IMR-90 (cell line): ENCODE results near the gene ALDH1A1. TPM values are rescaled to one million over a fixed set of nuclear protein-coding genes. Genes with fewer than 3 reads are reported as not detected.

Source experiments
- ATAC-seq: fragments of 200-7000 bp; cut with Tn5 transposase; 2 replicates; pipeline ENCODE4 v1.9.1; 2020; ENCODE audit warnings: low read depth, mild to moderate bottlenecking, moderate library complexity
- BruUV-seq: library from RNA; stranded (reverse); fragments of 400-500 nt; replicated peaks from 2 replicates; lab custom pipeline; 2021; lab: Mats Ljungman, UMichigan
- CTCF ChIA-PET: fragments of 300-600 bp; formaldehyde crosslinking; extraction: SDS; loops from one replicate; lab custom pipeline; 2021; ENCODE audit warnings: antibody characterized with exemption; lab: Yijun Ruan, JAX
- POLR2A ChIA-PET: fragments of 300-600 bp; sonication (Branson Sonifier 250); formaldehyde crosslinking; loops from one replicate; lab custom pipeline; 2022; ENCODE audit warnings: antibody characterized with exemption; ENCODE audit not compliant: unreplicated experiment; lab: Charles Lee
- DNase-seq: peaks from one replicate; pipeline ENCODE4 v3.0.0; 2013
- H2AFZ ChIP-seq: replicated peaks from 2 replicates; pipeline ENCODE3; 2013; ENCODE audit warnings: low read length, mild to moderate bottlenecking; ENCODE audit not compliant: poor library complexity
- H2AK5ac ChIP-seq: 2 replicates; pipeline ENCODE4 v1.6.1; 2013; ENCODE audit warnings: low read depth, low read length, inconsistent platforms
- H2AK9ac ChIP-seq: replicated peaks from 2 replicates; pipeline ENCODE3; 2013; ENCODE audit warnings: mild to moderate bottlenecking, low read depth, low read length, moderate library complexity; ENCODE audit not compliant: poor library complexity
- H2BK120ac ChIP-seq: 2 replicates; pipeline ENCODE4 v1.6.1; 2013; ENCODE audit warnings: low read depth, low read length, inconsistent platforms
- H2BK15ac ChIP-seq: 3 replicates; pipeline ENCODE4 v1.6.1; 2013; ENCODE audit warnings: low read depth, low read length, inconsistent platforms
- H2BK20ac ChIP-seq: 2 replicates; pipeline ENCODE4 v1.6.1; 2013; ENCODE audit warnings: low read depth, mild to moderate bottlenecking, inconsistent platforms, low read length, moderate library complexity
- H2BK5ac ChIP-seq: 2 replicates; pipeline ENCODE4 v1.6.1; 2013; ENCODE audit warnings: mild to moderate bottlenecking, low read depth, low read length, inconsistent platforms; ENCODE audit not compliant: poor library complexity, severe bottlenecking
- H3K14ac ChIP-seq: replicated peaks from 2 replicates; pipeline ENCODE4 v1.6.1; 2013; ENCODE audit warnings: low read depth, low read length, inconsistent platforms
- H3K18ac ChIP-seq: 2 replicates; pipeline ENCODE4 v1.6.1; 2013; ENCODE audit warnings: low read depth, low read length, control low read depth
- H3K23ac ChIP-seq: 2 replicates; pipeline ENCODE4 v1.6.1; 2013; ENCODE audit warnings: low read depth, low read length, inconsistent platforms
- H3K27ac ChIP-seq: 2 replicates; pipeline ENCODE4 v1.5.1; 2013; ENCODE audit warnings: mild to moderate bottlenecking, control low read depth, low read length; ENCODE audit not compliant: insufficient read depth
- H3K27me3 ChIP-seq: 2 replicates; pipeline ENCODE4 v1.6.1; 2013; ENCODE audit warnings: low read length; ENCODE audit not compliant: control insufficient read depth, insufficient read depth
- H3K36me3 ChIP-seq: 2 replicates; pipeline ENCODE4 v1.6.1; 2013; ENCODE audit warnings: low read length, mixed read lengths; ENCODE audit not compliant: control insufficient read depth, insufficient read depth
- H3K4ac ChIP-seq: 2 replicates; pipeline ENCODE4 v1.6.1; 2013; ENCODE audit warnings: low read depth, low read length, inconsistent platforms
- H3K4me1 ChIP-seq: 2 replicates; pipeline ENCODE4 v1.6.1; 2013; ENCODE audit warnings: low read length, mixed read lengths; ENCODE audit not compliant: control insufficient read depth, insufficient read depth
- H3K4me2 ChIP-seq: 2 replicates; pipeline ENCODE4 v1.6.1; 2013; ENCODE audit warnings: low read depth, mild to moderate bottlenecking, control low read depth, low read length, moderate library complexity
- H3K4me3 ChIP-seq: 2 replicates; pipeline ENCODE4 v1.5.1; 2013; ENCODE audit warnings: low read depth, mild to moderate bottlenecking, control low read depth, low read length, moderate library complexity; ENCODE audit not compliant: insufficient read depth
- H3K56ac ChIP-seq: 2 replicates; pipeline ENCODE4 v1.6.1; 2013; ENCODE audit warnings: low read length, inconsistent platforms; ENCODE audit not compliant: insufficient read depth; ENCODE audit errors: extremely low read depth
- H3K79me1 ChIP-seq, 2 experiments: 2 replicates each; pipeline ENCODE4 v1.6.1; 2013; ENCODE audit warnings: low read length in 2 of 2, inconsistent platforms in 1 of 2, low read depth in 1 of 2
- H3K9ac ChIP-seq: 2 replicates; pipeline ENCODE4 v1.6.1; 2013; ENCODE audit warnings: low read depth, low read length, control low read depth
- H3K9me1 ChIP-seq: 2 replicates; pipeline ENCODE4 v1.6.1; 2013; ENCODE audit warnings: low read length, inconsistent platforms; ENCODE audit not compliant: insufficient read depth
- H3K9me3 ChIP-seq: 2 replicates; pipeline ENCODE4 v1.6.1; 2013; ENCODE audit warnings: low read length; ENCODE audit not compliant: control insufficient read depth, insufficient read depth
- H4K20me1 ChIP-seq: 2 replicates; pipeline ENCODE4 v1.6.1; 2013; ENCODE audit warnings: low read length, inconsistent platforms; ENCODE audit not compliant: insufficient read depth
- H4K5ac ChIP-seq: 2 replicates; pipeline ENCODE4 v1.6.1; 2013; ENCODE audit warnings: mild to moderate bottlenecking, low read depth, low read length, control low read depth
- H4K8ac ChIP-seq, 2 experiments: 2 replicates each; pipeline ENCODE4 v1.6.1; 2013; ENCODE audit warnings: low read depth in 2 of 2, low read length in 2 of 2, control low read depth in 1 of 2, inconsistent platforms in 1 of 2
- H4K91ac ChIP-seq: 2 replicates; pipeline ENCODE4 v1.6.1; 2013; ENCODE audit warnings: low read depth, low read length, inconsistent platforms; ENCODE audit not compliant: insufficient read depth
- BHLHE40 ChIP-seq: fragments of 150-350 bp; IDR thresholded peaks from 2 replicates; pipeline ENCODE4 v1.6.1; 2016; ENCODE audit warnings: mild to moderate bottlenecking, low read depth, low read length
- CEBPB ChIP-seq: IDR thresholded peaks from 2 replicates; pipeline ENCODE4 v1.6.1; 2012; ENCODE audit warnings: low read depth, low read length, improper control_type of control experiment
- CHD1 ChIP-seq: IDR thresholded peaks from 2 replicates; pipeline ENCODE4 v1.6.1; 2012; ENCODE audit warnings: low read depth, low read length, improper control_type of control experiment
- FOS ChIP-seq: fragments of 150-350 bp; IDR thresholded peaks from 2 replicates; pipeline ENCODE4 v1.6.1; 2016; ENCODE audit warnings: low read depth, low read length
- MAFK ChIP-seq: IDR thresholded peaks from 2 replicates; pipeline ENCODE4 v1.6.1; 2012; ENCODE audit warnings: low read depth, low read length, improper control_type of control experiment
- MAZ ChIP-seq: IDR thresholded peaks from 2 replicates; pipeline ENCODE4 v1.6.1; 2012; ENCODE audit warnings: low read depth, mild to moderate bottlenecking, low read length, improper control_type of control experiment, moderate library complexity, borderline replicate concordance
- MXI1 ChIP-seq: IDR thresholded peaks from 2 replicates; pipeline ENCODE4 v1.6.1; 2012; ENCODE audit warnings: low read depth, mild to moderate bottlenecking, low read length, moderate library complexity, borderline replicate concordance
- NFE2L2 ChIP-seq: fragments of 150-350 bp; IDR thresholded peaks from 2 replicates; pipeline ENCODE4 v1.6.1; 2016; ENCODE audit warnings: low read depth, mild to moderate bottlenecking, low read length
- POLR2A ChIP-seq: IDR thresholded peaks from 2 replicates; pipeline ENCODE4 v1.6.1; 2012; ENCODE audit warnings: mild to moderate bottlenecking, low read depth, low read length
- RAD21 ChIP-seq: IDR thresholded peaks from 2 replicates; pipeline ENCODE4 v1.6.1; 2012; ENCODE audit warnings: low read length, improper control_type of control experiment
- RCOR1 ChIP-seq: IDR thresholded peaks from 2 replicates; pipeline ENCODE4 v1.6.1; 2012; ENCODE audit warnings: mild to moderate bottlenecking, low read length, improper control_type of control experiment; ENCODE audit not compliant: insufficient replicate concordance
- RFX5 ChIP-seq: IDR thresholded peaks from 2 replicates; pipeline ENCODE4 v1.8.0; 2012; ENCODE audit warnings: low read depth, mild to moderate bottlenecking, low read length, moderate library complexity
- SMC3 ChIP-seq: fragments of 150-350 bp; IDR thresholded peaks from 2 replicates; pipeline ENCODE4 v1.6.1; 2016; ENCODE audit warnings: low read depth, mild to moderate bottlenecking, antibody characterized with exemption, low read length, moderate library complexity
- dilution Hi-C: fragments of 300-500 bp; cut with HindIII; formaldehyde crosslinking; loops from one replicate; pipeline ENCODE4 v1.14.3; 2018; ENCODE audit warnings: low sequenced_read_pairs; ENCODE audit not compliant: unreplicated experiment
- in situ Hi-C: fragments of 300-500 bp; cut with MboI; formaldehyde crosslinking; loops from 3 replicates; pipeline ENCODE4 v1.14.3; 2019; ENCODE audit warnings: low sequenced_read_pairs, inconsistent platforms, mixed read lengths
- intact Hi-C: fragments of 100-400 bp; cut with micrococcal nuclease; formaldehyde crosslinking; loops from 2 replicates; pipeline ENCODE4 v1.10.0; 2022
- polyA plus RNA-seq, 3 experiments: library from polyadenylated mRNA; depleted of rRNA; stranded (reverse); fragments of >200 nt; gene quantifications; 2 replicates each; pipeline ENCODE4 v1.2.3, GENCODE V29; 2012; ENCODE audit warnings: low replicate concordance in 1 of 3
- total RNA-seq: library from RNA; depleted of rRNA; stranded (reverse); fragments of >200 nt; gene quantifications from 2 replicates; pipeline ENCODE4 v1.2.3, GENCODE V29; 2012
- TF ChIP-seq, protein P1 (sequence below): fragments of 150-350 bp; IDR thresholded peaks from 2 replicates; pipeline ENCODE4 v1.6.1; 2016; ENCODE audit warnings: low read depth, mild to moderate bottlenecking, low read length, moderate library complexity, borderline replicate concordance
- TF ChIP-seq, protein P2 (sequence below): conservative IDR thresholded peaks from 2 replicates; pipeline ENCODE4 v1.5.1; 2012; ENCODE audit warnings: mild to moderate bottlenecking, low read depth, low read length, improper control_type of control experiment
- TF ChIP-seq, protein P3 (sequence below): fragments of 150-350 bp; IDR thresholded peaks from 2 replicates; pipeline ENCODE4 v1.6.1; 2017; ENCODE audit warnings: mild to moderate bottlenecking, antibody characterized with exemption, low read length, low read depth

Gene ALDH1A1
- total and polyA plus RNA-seq, 2 of the 4 experiments (the other 2 are of a cell fraction), result not detected

DNA sequence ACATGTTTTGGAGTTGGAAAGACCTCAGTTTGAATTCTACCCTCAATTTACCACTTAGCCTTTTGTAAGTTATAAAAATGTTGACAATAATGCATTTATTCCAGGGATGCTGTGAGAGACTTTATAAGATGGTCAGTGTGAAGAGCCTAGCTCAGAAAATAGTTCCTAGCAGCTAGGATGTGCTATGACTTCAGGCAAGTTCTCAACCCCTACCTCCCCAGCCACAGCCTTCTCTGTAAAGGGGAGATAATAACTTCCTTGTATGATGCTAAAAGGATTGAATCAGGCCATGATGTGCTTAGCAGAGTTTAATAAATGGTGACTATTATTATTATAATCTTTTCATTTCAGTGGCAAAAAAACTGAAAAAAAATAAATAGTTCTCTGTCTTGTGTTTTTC is 77.6 kb downstream of the ALDH1A1 start:
- CTCF ChIA-PET, result no interaction called here

More for the DNA sequence above, 77.6 kb downstream of the ALDH1A1 start:
- H3K23ac ChIP-seq, result no peak overlapping the region
- no peak overlapping the region for H3K27ac ChIP-seq
- DNase-seq (no peak), ATAC-seq (no peak)
- no peak overlapping the region for H2AFZ ChIP-seq
- in situ Hi-C loops (no loop called here), dilution Hi-C loops (no loop called here), intact Hi-C loops (no loop called here)
- H2AK9ac ChIP-seq, result no peak overlapping the region
- H3K9me1 ChIP-seq, result no peaks in the 10 kb centered on the region
- no peak overlapping the region for H3K4ac ChIP-seq
- POLR2A ChIA-PET, result no interaction called here
- H2BK120ac ChIP-seq, result no peak overlapping the region
- H3K27me3 ChIP-seq, result no peaks in the 10 kb centered on the region
- no peak overlapping the region for H4K5ac ChIP-seq
- no peaks in the 10 kb centered on the region for H3K9me3 ChIP-seq
- no peak overlapping the region for H4K8ac ChIP-seq
- H4K91ac ChIP-seq, result no peak overlapping the region
- no peaks in the 10 kb centered on the region for H4K20me1 ChIP-seq
- no peak overlapping the region for H3K14ac ChIP-seq
- H3K4me1 ChIP-seq, result no peaks in the 10 kb centered on the region
- no peak overlapping the region for H2BK15ac ChIP-seq
- no peaks in the 10 kb centered on the region for H3K36me3 ChIP-seq
- no peak overlapping the region for H3K56ac ChIP-seq
- H3K9ac ChIP-seq, result no peak overlapping the region
- TF ChIP-seq RAD21 (no peak), FOS (no peak), CEBPB (no peak), BHLHE40 (no peak), SMC3 (no peak), RCOR1 (no peak), MAFK (no peak), NFE2L2 (no peak), CHD1 (no peak), POLR2A (no peak), RFX5 (no peak), MAZ (no peak), MXI1 (no peak)
- TF ChIP-seq, protein P1, sequence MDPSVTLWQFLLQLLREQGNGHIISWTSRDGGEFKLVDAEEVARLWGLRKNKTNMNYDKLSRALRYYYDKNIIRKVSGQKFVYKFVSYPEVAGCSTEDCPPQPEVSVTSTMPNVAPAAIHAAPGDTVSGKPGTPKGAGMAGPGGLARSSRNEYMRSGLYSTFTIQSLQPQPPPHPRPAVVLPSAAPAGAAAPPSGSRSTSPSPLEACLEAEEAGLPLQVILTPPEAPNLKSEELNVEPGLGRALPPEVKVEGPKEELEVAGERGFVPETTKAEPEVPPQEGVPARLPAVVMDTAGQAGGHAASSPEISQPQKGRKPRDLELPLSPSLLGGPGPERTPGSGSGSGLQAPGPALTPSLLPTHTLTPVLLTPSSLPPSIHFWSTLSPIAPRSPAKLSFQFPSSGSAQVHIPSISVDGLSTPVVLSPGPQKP, result no peak
- TF ChIP-seq, protein P2, sequence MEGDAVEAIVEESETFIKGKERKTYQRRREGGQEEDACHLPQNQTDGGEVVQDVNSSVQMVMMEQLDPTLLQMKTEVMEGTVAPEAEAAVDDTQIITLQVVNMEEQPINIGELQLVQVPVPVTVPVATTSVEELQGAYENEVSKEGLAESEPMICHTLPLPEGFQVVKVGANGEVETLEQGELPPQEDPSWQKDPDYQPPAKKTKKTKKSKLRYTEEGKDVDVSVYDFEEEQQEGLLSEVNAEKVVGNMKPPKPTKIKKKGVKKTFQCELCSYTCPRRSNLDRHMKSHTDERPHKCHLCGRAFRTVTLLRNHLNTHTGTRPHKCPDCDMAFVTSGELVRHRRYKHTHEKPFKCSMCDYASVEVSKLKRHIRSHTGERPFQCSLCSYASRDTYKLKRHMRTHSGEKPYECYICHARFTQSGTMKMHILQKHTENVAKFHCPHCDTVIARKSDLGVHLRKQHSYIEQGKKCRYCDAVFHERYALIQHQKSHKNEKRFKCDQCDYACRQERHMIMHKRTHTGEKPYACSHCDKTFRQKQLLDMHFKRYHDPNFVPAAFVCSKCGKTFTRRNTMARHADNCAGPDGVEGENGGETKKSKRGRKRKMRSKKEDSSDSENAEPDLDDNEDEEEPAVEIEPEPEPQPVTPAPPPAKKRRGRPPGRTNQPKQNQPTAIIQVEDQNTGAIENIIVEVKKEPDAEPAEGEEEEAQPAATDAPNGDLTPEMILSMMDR, result no peak
- TF ChIP-seq, protein P3, sequence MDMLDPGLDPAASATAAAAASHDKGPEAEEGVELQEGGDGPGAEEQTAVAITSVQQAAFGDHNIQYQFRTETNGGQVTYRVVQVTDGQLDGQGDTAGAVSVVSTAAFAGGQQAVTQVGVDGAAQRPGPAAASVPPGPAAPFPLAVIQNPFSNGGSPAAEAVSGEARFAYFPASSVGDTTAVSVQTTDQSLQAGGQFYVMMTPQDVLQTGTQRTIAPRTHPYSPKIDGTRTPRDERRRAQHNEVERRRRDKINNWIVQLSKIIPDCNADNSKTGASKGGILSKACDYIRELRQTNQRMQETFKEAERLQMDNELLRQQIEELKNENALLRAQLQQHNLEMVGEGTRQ, result no peak
- no peak overlapping the region for H2BK5ac ChIP-seq
- H3K79me1 ChIP-seq, result no peaks in the 10 kb centered on the region
- H2BK20ac ChIP-seq, result no peak overlapping the region
- H2AK5ac ChIP-seq, result no peak overlapping the region
- no peak overlapping the region for H3K18ac ChIP-seq
- H3K4me3 ChIP-seq, result no peak overlapping the region
- H3K4me2 ChIP-seq, result no peak overlapping the region
- BruUV-seq, result no TSS peak
